A673 (cell line): ENCODE data around the gene CHID1. TPM values are rescaled to one million over a fixed set of nuclear protein-coding genes. Genes with fewer than 3 reads are reported as not detected.
A peak's percentile ranks its signal among the peaks of the same experiment; 100 is the strongest.

Source experiments
- BruUV-seq: library from RNA; stranded (reverse); fragments of 400-500 nt; replicated peaks from 2 replicates; lab custom pipeline; 2021; lab: Mats Ljungman, UMichigan
- CTCF ChIA-PET: fragments of 300-600 bp; sonication (Branson Sonifier 250); formaldehyde crosslinking; loops from one replicate; lab custom pipeline; 2022; ENCODE audit warnings: antibody characterized with exemption; lab: Charles Lee
- POLR2A ChIA-PET: fragments of 300-600 bp; sonication (Branson Sonifier 250); formaldehyde crosslinking; loops from one replicate; lab custom pipeline; 2022; ENCODE audit warnings: antibody characterized with exemption; ENCODE audit not compliant: low non-redundant PET; lab: Charles Lee
- DNase-seq: peaks from one replicate; pipeline ENCODE4 v3.0.0-alpha.2; 2015; ENCODE audit warnings: low spot score
- H3K27ac ChIP-seq: fragments of 200-600 bp; sonication (generic); 2 replicates; pipeline ENCODE4 v1.5.1; 2016; ENCODE audit warnings: mixed run types, low read depth, mild to moderate bottlenecking, mixed read lengths, antibody characterized with exemption, low read length; ENCODE audit not compliant: poor library complexity, severe bottlenecking
- H3K27me3 ChIP-seq: fragments of 200-600 bp; sonication (generic); replicated peaks from 2 replicates; pipeline ENCODE4 v1.6.1; 2017; ENCODE audit warnings: mixed run types, low read depth, mild to moderate bottlenecking, mixed read lengths, antibody characterized with exemption, low read length; ENCODE audit not compliant: insufficient read depth, poor library complexity
- H3K36me3 ChIP-seq: fragments of 200-600 bp; sonication (generic); 2 replicates; pipeline ENCODE4 v1.6.1; 2016; ENCODE audit warnings: mixed run types, mild to moderate bottlenecking, mixed read lengths, antibody characterized with exemption, low read length; ENCODE audit not compliant: insufficient read depth, poor library complexity, severe bottlenecking
- H3K4me1 ChIP-seq: fragments of 200-600 bp; sonication (generic); 2 replicates; pipeline ENCODE4 v1.6.1; 2017; ENCODE audit warnings: mixed run types, mild to moderate bottlenecking, mixed read lengths, antibody characterized with exemption, low read length; ENCODE audit not compliant: insufficient read depth, poor library complexity, severe bottlenecking
- H3K4me3 ChIP-seq: fragments of 200-600 bp; sonication (generic); 2 replicates; pipeline ENCODE4 v1.5.1; 2016; ENCODE audit warnings: low read depth, mixed run types, mild to moderate bottlenecking, mixed read lengths, low read length; ENCODE audit not compliant: poor library complexity, severe bottlenecking
- H3K9me3 ChIP-seq: fragments of 200-600 bp; sonication (generic); 2 replicates; pipeline ENCODE4 v1.6.1; 2016; ENCODE audit warnings: mixed run types, low read depth, mild to moderate bottlenecking, mixed read lengths, antibody characterized with exemption, low read length; ENCODE audit not compliant: poor library complexity, severe bottlenecking
- CTCF ChIP-seq: fragments of 300-800, 200-600 bp; sonication (generic); conservative IDR thresholded peaks from 2 replicates; pipeline ENCODE4 v1.5.1; 2017; ENCODE audit warnings: low read depth, mild to moderate bottlenecking, antibody characterized with exemption, low read length, moderate library complexity, mixed read lengths
- EZH2 ChIP-seq: fragments of 200-600 bp; sonication (generic); IDR thresholded peaks from 2 replicates; pipeline ENCODE4 v1.6.1; 2017; ENCODE audit warnings: borderline replicate concordance, low read depth, mild to moderate bottlenecking, mixed read lengths, antibody characterized with exemption, low read length; ENCODE audit not compliant: poor library complexity, severe bottlenecking
- intact Hi-C: fragments of 100-400 bp; cut with micrococcal nuclease; formaldehyde crosslinking; loops from one replicate; pipeline ENCODE4 v1.10.0; 2022; ENCODE audit not compliant: unreplicated experiment
- total RNA-seq: library from RNA; stranded (reverse); gene quantifications from 2 replicates; pipeline ENCODE4 v1.2.3, GENCODE V29; 2021

CHID1 gene
- total RNA-seq, 1 experiment from 2014 or later = 105 TPM

DNA sequence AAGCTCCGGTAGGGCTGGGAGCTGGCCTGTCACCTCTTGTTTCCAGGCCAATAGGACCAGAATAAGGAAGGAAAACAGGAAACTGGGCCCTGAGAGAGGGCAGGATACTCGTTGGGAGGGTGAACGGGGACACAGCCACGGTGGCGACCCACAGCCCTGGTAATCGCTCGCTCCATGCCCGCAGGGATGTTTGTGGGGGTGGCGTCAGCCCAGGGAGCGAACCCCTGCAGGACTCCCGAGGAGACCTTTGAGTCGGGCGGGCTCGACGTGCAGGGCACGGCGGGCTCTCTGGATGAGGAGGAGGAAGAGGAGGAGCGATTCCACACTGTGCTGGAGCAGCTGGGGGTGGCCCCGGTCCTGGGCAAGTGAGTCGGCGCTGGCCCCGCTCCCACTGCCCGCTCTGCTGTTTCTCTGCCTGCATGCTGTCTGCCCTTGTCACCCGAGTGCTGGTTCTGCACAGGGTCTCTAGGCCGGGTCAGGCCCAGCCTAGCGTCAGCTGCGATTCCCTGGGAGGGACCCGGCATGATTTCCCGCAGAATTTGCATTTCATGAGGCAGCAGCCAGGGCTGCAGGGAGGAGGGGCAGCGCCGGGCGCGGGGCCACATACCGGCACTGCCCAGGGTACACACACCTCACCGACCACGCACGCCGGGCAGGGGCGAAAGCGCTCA lies 81.3 kb downstream of the CHID1 start:
- ChIA-PET POLR2A (no interaction called here), CTCF (no interaction called here)
- peak overlapping the region; percentile 49 for H3K4me3 ChIP-seq
- no TSS peak for BruUV-seq
- no peak for DNase-seq
- no peak overlapping the region for H3K27ac ChIP-seq
- TF ChIP-seq EZH2 (no peak), CTCF (no peak)
- H3K9me3 ChIP-seq = no peaks in the 10 kb centered on the region
- H3K4me1 ChIP-seq = peaks cover 25% of the 10 kb centered on the region
- H3K27me3 ChIP-seq = no peaks in the 10 kb centered on the region
- H3K36me3 ChIP-seq = peaks cover 4% of the 10 kb centered on the region
- intact Hi-C loops = no loop called here

- peaks cover 25% of the 10 kb centered on the region for H3K4me1 ChIP-seq
- POLR2A ChIA-PET = interaction anchor here (0.5 kb wide), 1 partner anchor 10 kb away, joined by 3 read pairs; no protein-coding TSS in a partner anchor
Measured at GRCh38 chr11:828506-829175, 82.0 kb downstream of the CHID1 start.

DNA sequence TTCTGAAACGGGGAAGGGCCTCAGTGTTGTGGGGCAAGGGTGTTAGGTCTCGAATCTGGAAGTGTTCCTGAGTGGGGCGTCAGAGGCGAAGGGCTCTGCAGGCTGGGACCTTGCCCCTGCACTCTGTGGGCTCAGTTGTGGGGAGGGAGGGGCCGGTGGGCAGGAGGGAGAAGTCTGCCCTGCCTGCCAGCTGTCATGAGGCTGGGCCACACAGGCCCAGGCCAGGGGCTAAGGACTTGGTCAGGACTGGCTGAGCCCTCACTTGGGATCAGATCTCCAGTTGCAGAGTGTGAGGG lies 82.8 kb downstream of the CHID1 start, which contains the start of gene CRACR2B:
TSS of gene CRACR2B (plus strand) at position 23 of the 296 bp plus-strand sequence. CDS start 689 bp downstream, outside the sequence.
- no peak for DNase-seq
- Histone ChIP-seq H3K27me3 (no peaks in the 10 kb centered on the region), H3K4me1 (peaks cover 25% of the 10 kb centered on the region), H3K9me3 (no peaks in the 10 kb centered on the region), H3K4me3 (peak within 1 kb of the TSS; percentile 35), H3K36me3 (peaks cover 4% of the 10 kb centered on the region), H3K27ac (no peak within 1 kb of the TSS)
- no TSS peak for BruUV-seq
- intact Hi-C loops = no loop called here
- ChIA-PET CTCF (no interaction called here), POLR2A (no interaction called here)
- TF ChIP-seq EZH2 (no peak), CTCF (no peak)

More at GRCh38 chr11:828506-829175, 82.0 kb downstream of the CHID1 start:
- no peak overlapping the region for H3K27ac ChIP-seq
- no peaks in the 10 kb centered on the region for H3K27me3 ChIP-seq
- intact Hi-C loops = no loop called here
- H3K4me3 ChIP-seq = no peak overlapping the region
- no peaks in the 10 kb centered on the region for H3K9me3 ChIP-seq
- CTCF ChIA-PET = no interaction called here
- TF ChIP-seq EZH2 = no peak
- TF ChIP-seq CTCF = no peak
- DNase-seq = no peak
- BruUV-seq = no TSS peak
- H3K36me3 ChIP-seq = peaks cover 4% of the 10 kb centered on the region
